HEK293T (cell line): ENCODE measurements around the gene IL12RB2.

ENCODE experiments used
- ARNT ChIP-seq: fragments of 450-650 bp; IDR thresholded peaks from 2 replicates; pipeline ENCODE4 v1.6.1; 2017; ENCODE audit warnings: mild to moderate bottlenecking
- CTBP1 ChIP-seq: fragments of 450-650 bp; IDR thresholded peaks from 2 replicates; pipeline ENCODE4 v1.6.1; 2016; ENCODE audit warnings: borderline replicate concordance
- FOXM1 ChIP-seq: fragments of 450-650 bp; IDR thresholded peaks from 2 replicates; pipeline ENCODE4 v1.6.1; 2017; ENCODE audit warnings: mild to moderate bottlenecking, borderline replicate concordance
- SP1 ChIP-seq: fragments of 450-650 bp; IDR thresholded peaks from 2 replicates; pipeline ENCODE4 v1.6.1; 2017
- SUZ12 ChIP-seq: fragments of 450-650 bp; IDR thresholded peaks from 2 replicates; pipeline ENCODE4 v1.6.1; 2016; ENCODE audit warnings: mild to moderate bottlenecking
- TARDBP ChIP-seq: fragments of 450-650 bp; IDR thresholded peaks from 2 replicates; pipeline ENCODE4 v1.6.1; 2016

- TF ChIP-seq SUZ12 (no peak), CTBP1 (no peak), FOXM1 (no peak), ARNT (no peak), SP1 (no peak), TARDBP (no peak)
Measured at GRCh38 chr1:67436511-67437055, 128.9 kb downstream of the IL12RB2 start.
